Mesothelial cell of epicardium (in vitro differentiated cells): ENCODE measurements around the gene PLGRKT. TPM values are rescaled to one million over a fixed set of nuclear protein-coding genes. Genes with fewer than 3 reads are reported as not detected.
"Not testable (repeated sequence)": the region's sequence is repeated elsewhere in the genome, so short reads cannot be mapped to it uniquely, and the experiment has no call there.

Experiments used
- DNase-seq, 2 experiments: peaks; one replicate each; pipeline ENCODE4 v3.0.0; 2021; ENCODE audit warnings: low spot score in 2 of 2; ENCODE audit not compliant: unreplicated experiment in 2 of 2
- H3K27ac Mint-ChIP-seq: 2 replicates; pipeline ENCODE4 v1.8.0; 2021; ENCODE audit warnings: mixed read lengths
- H3K27me3 Mint-ChIP-seq: 2 replicates; pipeline ENCODE4 v1.8.0; 2021; ENCODE audit warnings: low read depth, mixed read lengths
- H3K36me3 Mint-ChIP-seq: 2 replicates; pipeline ENCODE4 v1.8.0; 2021; ENCODE audit warnings: mixed read lengths
- H3K4me1 Mint-ChIP-seq: 2 replicates; pipeline ENCODE4 v1.8.0; 2021; ENCODE audit warnings: mixed read lengths
- H3K4me3 Mint-ChIP-seq: 2 replicates; pipeline ENCODE4 v1.8.0; 2021; ENCODE audit warnings: mild to moderate bottlenecking, moderate library complexity, mixed read lengths
- H3K9me3 Mint-ChIP-seq: 2 replicates; pipeline ENCODE4 v1.8.0; 2021; ENCODE audit warnings: mixed read lengths
- CTCF ChIP-seq: fragments of 200-600 bp; sonication (generic); IDR thresholded peaks from one replicate; pipeline ENCODE4 v1.5.0; 2021; ENCODE audit warnings: antibody characterized with exemption; ENCODE audit not compliant: unreplicated experiment
- total RNA-seq: library from RNA; stranded (reverse); gene quantifications from 3 replicates; pipeline ENCODE4 v1.2.1, GENCODE V29; 2021

Gene PLGRKT
- total RNA-seq, 1 donor from 2014 or later = 19.6 TPM

GRCh38 chr9:5355817-5356216 is 81.9 kb downstream of the PLGRKT start:
- no peak for TF ChIP-seq CTCF
- Mint-ChIP-seq H3K4me1 (peaks cover 22% of the 10 kb centered on the region), H3K27me3 (no peaks in the 10 kb centered on the region), H3K4me3 (no peak overlapping the region), H3K36me3 (peaks cover 9% of the 10 kb centered on the region), H3K27ac (no peak overlapping the region), H3K9me3 (peaks cover 6% of the 10 kb centered on the region)
- DNase-seq = no peak

GRCh38 chr9:5355226-5355625 is 82.5 kb downstream of the PLGRKT start:
- peaks cover 8% of the 10 kb centered on the region for H3K9me3 Mint-ChIP-seq
- H3K4me3 Mint-ChIP-seq = no peak overlapping the region
- peaks cover 22% of the 10 kb centered on the region for H3K4me1 Mint-ChIP-seq
- TF ChIP-seq CTCF = no peak
- DNase-seq = no peak
- H3K27ac Mint-ChIP-seq = no peak overlapping the region
- H3K27me3 Mint-ChIP-seq = no peaks in the 10 kb centered on the region
- peaks cover 9% of the 10 kb centered on the region for H3K36me3 Mint-ChIP-seq

- Mint-ChIP-seq H3K27ac (peak overlapping the region; percentile 30), H3K36me3 (peaks cover 14% of the 10 kb centered on the region), H3K4me3 (no peak overlapping the region), H3K9me3 (peaks cover 17% of the 10 kb centered on the region), H3K4me1 (peaks cover 22% of the 10 kb centered on the region), H3K27me3 (no peaks in the 10 kb centered on the region)
- no peak for DNase-seq
- no peak for TF ChIP-seq CTCF
Observed at GRCh38 chr9:5354184-5354583, 83.5 kb downstream of the PLGRKT start.

- H3K4me3 Mint-ChIP-seq = no peak overlapping the region
- peaks cover 23% of the 10 kb centered on the region for H3K9me3 Mint-ChIP-seq
- no peak for TF ChIP-seq CTCF
- H3K27me3 Mint-ChIP-seq = no peaks in the 10 kb centered on the region
- DNase-seq = no peak
- peaks cover 19% of the 10 kb centered on the region for H3K4me1 Mint-ChIP-seq
- H3K36me3 Mint-ChIP-seq = peaks cover 10% of the 10 kb centered on the region
- H3K27ac Mint-ChIP-seq = no peak overlapping the region
Observed at GRCh38 chr9:5352637-5353248, 85.0 kb downstream of the PLGRKT start.

GRCh38 chr9:5338992-5339981 is 98.4 kb downstream of the PLGRKT start, which contains the start of gene RLN1:
Gene RLN1, minus strand, starts transcription at chr9:5339876. Its CDS starts 130 bp downstream, at chr9:5339746.
- H3K9me3 Mint-ChIP-seq, H3K4me1 Mint-ChIP-seq, DNase-seq, H3K27ac Mint-ChIP-seq, H3K27me3 Mint-ChIP-seq, H3K36me3 Mint-ChIP-seq: not testable (repeated sequence)
- peak within 1 kb of the TSS; percentile 54 for H3K4me3 Mint-ChIP-seq

GRCh38 chr9:5336688-5337087 is 101.0 kb downstream of the PLGRKT start:
- Mint-ChIP-seq H3K4me1 (peaks cover 1% of the 10 kb centered on the region), H3K9me3 (no peaks in the 10 kb centered on the region), H3K27me3 (no peaks in the 10 kb centered on the region), H3K27ac (no peak overlapping the region), H3K4me3 (no peak overlapping the region), H3K36me3 (no peaks in the 10 kb centered on the region)
- DNase-seq = no peak
- no peak for TF ChIP-seq CTCF

- peaks cover 20% of the 10 kb centered on the region for H3K36me3 Mint-ChIP-seq
- not testable (repeated sequence) for H3K27ac Mint-ChIP-seq, H3K4me3 Mint-ChIP-seq, H3K27me3 Mint-ChIP-seq, DNase-seq, H3K4me1 Mint-ChIP-seq
- H3K9me3 Mint-ChIP-seq = peaks cover 16% of the 10 kb centered on the region
Observed at GRCh38 chr9:5331276-5331675, 106.4 kb downstream of the PLGRKT start.
